Heart left ventricle (tissue), 13 donors: ENCODE results near the gene ADSS1.

ENCODE experiments used
- POLR2A ChIP-seq, 2 donors: fragments of 450-650 bp; IDR thresholded peaks; one replicate each; pipeline ENCODE4 v1.6.1; 2017; ENCODE audit warnings: antibody characterized with exemption in 2 of 2, mild to moderate bottlenecking in 2 of 2, moderate library complexity in 2 of 2
- TF ChIP-seq, protein P1 (sequence below), 12 donors: fragments of 200-600 bp; sonication (generic) in 4 of 12; IDR thresholded peaks; one replicate each; pipeline versions ENCODE4 v1.5.0 to v1.8.0; 2018 to 2022; ENCODE audit warnings: antibody characterized with exemption in 12 of 12, mild to moderate bottlenecking in 5 of 12
- donor health status: ischemic (EF 13 %, LVEDD 7.1; RV severe dilation, severe dysfunction).
- donor health status: DM: no; HTN: yes; CAD: no.
- donor health status: DM: no; HTN: no; CAD: no.
- donor health status: ischemic (EF 25% LVEDD 6.9; RV normal size, moderate dysfunction).
- donor health status: ischemic (EF 25% LVEDD 5.7; RV mildly dilated, moderate dysfunction).
- donor health status: ischemic (EF 35%, LVEDD 5.7; RV mildly dilated, moderate dysfunction).
- donor health status: nonischemic (EF 11% LVEDD 7.7; RV severe dilation, severe dysfunction).
- donor health status: DM: yes; HTN: yes; CAD: no.
- donor health status: PGD.
- donor health status: ischemic (EF 29% LVEDD 5.4; RV normal size, mild dysfunction).
- donor health status: nonischemic (EF 23%, LVEDD 6.1; RV moderate dilation, normal function).

DNA sequence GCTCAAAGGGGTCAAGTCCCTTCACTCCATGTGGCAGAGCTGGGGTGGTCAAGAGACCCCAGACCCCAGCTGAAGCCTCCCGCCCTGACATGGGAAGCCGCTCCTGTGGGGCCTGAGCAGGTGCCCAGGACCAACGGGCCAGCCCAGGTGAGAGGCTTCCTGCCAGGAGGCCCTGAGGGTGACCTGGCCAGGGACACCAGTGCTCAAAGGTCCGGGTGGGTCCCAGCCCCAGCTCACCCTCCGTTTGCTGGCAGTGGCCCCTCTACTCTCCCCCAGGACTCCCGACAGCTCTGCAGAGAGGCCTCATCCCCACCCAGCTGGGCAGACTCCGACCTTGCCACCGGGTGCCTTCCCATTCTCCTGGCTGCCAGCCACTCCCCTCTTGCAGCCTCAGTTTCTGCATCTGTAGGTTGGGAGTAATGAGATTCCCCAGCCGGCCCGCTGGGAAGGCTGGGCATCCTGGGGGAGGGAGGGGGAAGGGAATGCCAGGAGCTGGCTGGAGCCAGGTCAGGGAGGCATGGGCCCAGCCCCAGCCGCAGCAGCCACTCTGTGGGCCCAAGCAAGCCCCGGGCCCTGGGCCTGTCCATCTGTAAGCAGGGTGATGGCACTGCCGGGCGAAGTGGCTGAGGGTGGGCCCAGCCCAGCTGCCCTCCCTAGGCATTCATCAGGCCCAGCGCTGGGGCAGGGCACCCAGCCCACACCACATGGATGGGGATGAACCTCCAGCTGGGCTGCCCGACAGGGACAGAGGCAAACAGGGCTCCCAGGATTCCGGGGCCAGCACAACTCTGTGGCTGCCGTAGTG, 44.9 kb upstream of the ADSS1 start:
- TF ChIP-seq, protein P1, sequence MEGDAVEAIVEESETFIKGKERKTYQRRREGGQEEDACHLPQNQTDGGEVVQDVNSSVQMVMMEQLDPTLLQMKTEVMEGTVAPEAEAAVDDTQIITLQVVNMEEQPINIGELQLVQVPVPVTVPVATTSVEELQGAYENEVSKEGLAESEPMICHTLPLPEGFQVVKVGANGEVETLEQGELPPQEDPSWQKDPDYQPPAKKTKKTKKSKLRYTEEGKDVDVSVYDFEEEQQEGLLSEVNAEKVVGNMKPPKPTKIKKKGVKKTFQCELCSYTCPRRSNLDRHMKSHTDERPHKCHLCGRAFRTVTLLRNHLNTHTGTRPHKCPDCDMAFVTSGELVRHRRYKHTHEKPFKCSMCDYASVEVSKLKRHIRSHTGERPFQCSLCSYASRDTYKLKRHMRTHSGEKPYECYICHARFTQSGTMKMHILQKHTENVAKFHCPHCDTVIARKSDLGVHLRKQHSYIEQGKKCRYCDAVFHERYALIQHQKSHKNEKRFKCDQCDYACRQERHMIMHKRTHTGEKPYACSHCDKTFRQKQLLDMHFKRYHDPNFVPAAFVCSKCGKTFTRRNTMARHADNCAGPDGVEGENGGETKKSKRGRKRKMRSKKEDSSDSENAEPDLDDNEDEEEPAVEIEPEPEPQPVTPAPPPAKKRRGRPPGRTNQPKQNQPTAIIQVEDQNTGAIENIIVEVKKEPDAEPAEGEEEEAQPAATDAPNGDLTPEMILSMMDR (IDR thresholded peaks at IDR 0.05), result no peak
- TF ChIP-seq POLR2A (IDR thresholded peaks at IDR 0.05), result no peak
